Measurements from ENCODE around the gene RNPEP. TPM values are rescaled to one million over a fixed set of nuclear protein-coding genes. Genes with fewer than 3 reads are reported as not detected.

The RNPEP gene
- polyA plus RNA-seq, 3 donors: 108 to 153 (median 127) TPM

DNA sequence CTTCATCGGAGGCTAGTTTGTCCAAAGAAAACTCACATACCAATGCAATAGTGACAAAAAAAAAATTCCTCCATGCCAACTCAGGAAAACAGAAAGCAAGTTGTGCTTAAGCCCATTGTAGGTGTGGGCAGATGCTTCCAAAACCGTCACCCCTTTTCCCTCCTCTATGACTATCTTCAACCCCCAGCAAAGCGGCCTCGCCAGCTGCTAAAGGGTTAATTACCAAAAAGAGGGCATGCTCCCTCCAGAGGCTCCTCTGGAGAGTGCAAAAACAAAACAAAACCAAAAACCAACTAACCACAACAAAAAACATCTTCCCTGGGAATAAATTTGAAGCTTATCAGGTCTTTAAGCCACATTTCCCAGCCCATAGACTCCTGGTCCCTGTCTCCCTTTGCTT, 37.3 kb upstream of the RNPEP start:
- WGBS (ENCODE audit: insufficient coverage): 43% methylated on average over 3 of the region's 4 CpGs
- H3K27ac ChIP-seq (ENCODE audit: low read depth in 1 of 2, low read length in 2 of 2): no peak overlapping the region

DNA sequence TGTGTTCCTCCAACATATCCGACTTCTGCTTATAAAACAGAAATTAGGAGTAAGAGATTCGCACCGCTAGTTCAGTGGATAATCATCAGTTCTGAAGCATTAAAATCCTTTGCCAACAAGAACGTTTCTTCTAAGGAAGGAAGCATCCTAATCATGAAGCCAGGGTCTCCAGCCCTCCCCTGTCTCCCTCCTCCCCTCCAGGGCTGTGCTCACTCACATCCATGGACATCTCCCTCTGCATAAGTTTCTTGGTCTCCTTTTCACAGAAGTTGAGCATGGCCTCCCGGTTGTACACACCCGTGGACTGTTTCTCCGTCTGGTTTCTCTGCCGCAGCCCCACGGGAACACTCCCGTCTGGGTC, 36.6 kb upstream of the RNPEP start:
- peak overlapping the region; percentile 1 for H3K9ac ChIP-seq (ENCODE audit: insufficient read depth, low read length, poor library complexity, severe bottlenecking)
- WGBS (ENCODE audit: insufficient coverage): 41% methylated on average over 9 of the region's 10 CpGs
- peaks cover 0 to 9% of the 10 kb centered on the region in 2 donors for H3K4me1 ChIP-seq (ENCODE audit: control insufficient read depth in 1 of 2, insufficient read depth in 2 of 2, low read length in 2 of 2)
- H3K4me3 Mint-ChIP-seq: peak overlapping the region; percentile 39 to 89
- no peak overlapping the region for H3K27ac Mint-ChIP-seq
- DNase-seq: no peak
- H3K36me3 ChIP-seq (replicated peaks in 1 of 2; ENCODE audit: control insufficient read depth in 1 of 2, insufficient read depth in 2 of 2, low read length in 2 of 2): no peaks in the 10 kb centered on the region
- peaks cover 0 to 14% (median 2%) of the 10 kb centered on the region in 7 donors for H3K9me3 Mint-ChIP-seq
- intact Hi-C loops (cut with micrococcal nuclease): no loop called here
- peak overlapping the region; percentile 73 for H2AFZ ChIP-seq (ENCODE audit: insufficient read depth, low read depth, low read length, poor library complexity, severe bottlenecking)
- H3K27me3 Mint-ChIP-seq (ENCODE audit: low read depth in 3 of 3): peaks cover 40 to 48% (median 47%) of the 10 kb centered on the region in 3 donors
- H3K9me3 ChIP-seq (replicated peaks in 1 of 2; ENCODE audit: control insufficient read depth in 1 of 2, insufficient read depth in 1 of 2, low read length in 2 of 2): peaks cover 0 to 8% of the 10 kb centered on the region in 2 donors
- no peak overlapping the region for H3K4me3 ChIP-seq (replicated peaks in 1 of 3; ENCODE audit: low read depth in 2 of 3, low read length in 3 of 3)
- H3K36me3 Mint-ChIP-seq: no peaks in the 10 kb centered on the region
- peaks cover 33 to 45% of the 10 kb centered on the region in 2 donors for H3K27me3 ChIP-seq (ENCODE audit: control insufficient read depth in 2 of 2, insufficient read depth in 2 of 2, low read length in 2 of 2)
- H3K79me2 ChIP-seq (ENCODE audit: insufficient read depth, low read length): no peaks in the 10 kb centered on the region
- TF ChIP-seq, protein P1, sequence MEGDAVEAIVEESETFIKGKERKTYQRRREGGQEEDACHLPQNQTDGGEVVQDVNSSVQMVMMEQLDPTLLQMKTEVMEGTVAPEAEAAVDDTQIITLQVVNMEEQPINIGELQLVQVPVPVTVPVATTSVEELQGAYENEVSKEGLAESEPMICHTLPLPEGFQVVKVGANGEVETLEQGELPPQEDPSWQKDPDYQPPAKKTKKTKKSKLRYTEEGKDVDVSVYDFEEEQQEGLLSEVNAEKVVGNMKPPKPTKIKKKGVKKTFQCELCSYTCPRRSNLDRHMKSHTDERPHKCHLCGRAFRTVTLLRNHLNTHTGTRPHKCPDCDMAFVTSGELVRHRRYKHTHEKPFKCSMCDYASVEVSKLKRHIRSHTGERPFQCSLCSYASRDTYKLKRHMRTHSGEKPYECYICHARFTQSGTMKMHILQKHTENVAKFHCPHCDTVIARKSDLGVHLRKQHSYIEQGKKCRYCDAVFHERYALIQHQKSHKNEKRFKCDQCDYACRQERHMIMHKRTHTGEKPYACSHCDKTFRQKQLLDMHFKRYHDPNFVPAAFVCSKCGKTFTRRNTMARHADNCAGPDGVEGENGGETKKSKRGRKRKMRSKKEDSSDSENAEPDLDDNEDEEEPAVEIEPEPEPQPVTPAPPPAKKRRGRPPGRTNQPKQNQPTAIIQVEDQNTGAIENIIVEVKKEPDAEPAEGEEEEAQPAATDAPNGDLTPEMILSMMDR (IDR thresholded peaks at IDR 0.05): no peak
- peaks cover 14% of the 10 kb centered on the region for H3K4me1 Mint-ChIP-seq
- H3K27ac ChIP-seq (ENCODE audit: low read depth in 1 of 2, low read length in 2 of 2): no peak overlapping the region
- peak overlapping the region; percentile 46 for H3K4me2 ChIP-seq (replicated peaks; ENCODE audit: extremely low read depth, low read length, poor library complexity, severe bottlenecking)
- no peaks in the 10 kb centered on the region for H4K20me1 ChIP-seq (ENCODE audit: insufficient read depth, low read length)

More for the DNA sequence above, 37.3 kb upstream of the RNPEP start:
- Mint-ChIP-seq H3K4me1 (peaks cover 14% of the 10 kb centered on the region), H3K27ac (no peak overlapping the region), H3K9me3 (peaks cover 0 to 14% (median 2%) of the 10 kb centered on the region in 7 donors), H3K27me3 (ENCODE audit: low read depth in 3 of 3) (peaks cover 40 to 48% (median 47%) of the 10 kb centered on the region in 3 donors), H3K4me3 (peak overlapping the region in 1 of 2 donors; percentile 89), H3K36me3 (no peaks in the 10 kb centered on the region)
- H3K36me3 ChIP-seq (replicated peaks in 1 of 2; ENCODE audit: control insufficient read depth in 1 of 2, insufficient read depth in 2 of 2, low read length in 2 of 2): no peaks in the 10 kb centered on the region
- H4K20me1 ChIP-seq (ENCODE audit: insufficient read depth, low read length): no peaks in the 10 kb centered on the region
- H2AFZ ChIP-seq (ENCODE audit: insufficient read depth, low read depth, low read length, poor library complexity, severe bottlenecking): no peak overlapping the region
- intact Hi-C loops (cut with micrococcal nuclease): no loop called here
- H3K9me3 ChIP-seq (replicated peaks in 1 of 2; ENCODE audit: control insufficient read depth in 1 of 2, insufficient read depth in 1 of 2, low read length in 2 of 2): peaks cover 0 to 8% of the 10 kb centered on the region in 2 donors
- H3K79me2 ChIP-seq (ENCODE audit: insufficient read depth, low read length): no peaks in the 10 kb centered on the region
- no peak for DNase-seq
- no peak overlapping the region for H3K9ac ChIP-seq (ENCODE audit: insufficient read depth, low read length, poor library complexity, severe bottlenecking)
- H3K4me2 ChIP-seq (replicated peaks; ENCODE audit: extremely low read depth, low read length, poor library complexity, severe bottlenecking): no peak overlapping the region
- TF ChIP-seq, protein P1 (IDR thresholded peaks at IDR 0.05): no peak
- peaks cover 0 to 9% of the 10 kb centered on the region in 2 donors for H3K4me1 ChIP-seq (ENCODE audit: control insufficient read depth in 1 of 2, insufficient read depth in 2 of 2, low read length in 2 of 2)
- H3K27me3 ChIP-seq (ENCODE audit: control insufficient read depth in 2 of 2, insufficient read depth in 2 of 2, low read length in 2 of 2): peaks cover 33 to 45% of the 10 kb centered on the region in 2 donors
- H3K4me3 ChIP-seq (replicated peaks in 1 of 3; ENCODE audit: low read depth in 2 of 3, low read length in 3 of 3): no peak overlapping the region

All from CD14-positive monocyte (primary cell).